ENCODE data around the gene GIPC3. TPM values are rescaled to one million over a fixed set of nuclear protein-coding genes. Genes with fewer than 3 reads are reported as not detected.

The GIPC3 gene
- total RNA-seq, 2 experiments from 2014 or later = 0.15 to 0.23 TPM

DNA sequence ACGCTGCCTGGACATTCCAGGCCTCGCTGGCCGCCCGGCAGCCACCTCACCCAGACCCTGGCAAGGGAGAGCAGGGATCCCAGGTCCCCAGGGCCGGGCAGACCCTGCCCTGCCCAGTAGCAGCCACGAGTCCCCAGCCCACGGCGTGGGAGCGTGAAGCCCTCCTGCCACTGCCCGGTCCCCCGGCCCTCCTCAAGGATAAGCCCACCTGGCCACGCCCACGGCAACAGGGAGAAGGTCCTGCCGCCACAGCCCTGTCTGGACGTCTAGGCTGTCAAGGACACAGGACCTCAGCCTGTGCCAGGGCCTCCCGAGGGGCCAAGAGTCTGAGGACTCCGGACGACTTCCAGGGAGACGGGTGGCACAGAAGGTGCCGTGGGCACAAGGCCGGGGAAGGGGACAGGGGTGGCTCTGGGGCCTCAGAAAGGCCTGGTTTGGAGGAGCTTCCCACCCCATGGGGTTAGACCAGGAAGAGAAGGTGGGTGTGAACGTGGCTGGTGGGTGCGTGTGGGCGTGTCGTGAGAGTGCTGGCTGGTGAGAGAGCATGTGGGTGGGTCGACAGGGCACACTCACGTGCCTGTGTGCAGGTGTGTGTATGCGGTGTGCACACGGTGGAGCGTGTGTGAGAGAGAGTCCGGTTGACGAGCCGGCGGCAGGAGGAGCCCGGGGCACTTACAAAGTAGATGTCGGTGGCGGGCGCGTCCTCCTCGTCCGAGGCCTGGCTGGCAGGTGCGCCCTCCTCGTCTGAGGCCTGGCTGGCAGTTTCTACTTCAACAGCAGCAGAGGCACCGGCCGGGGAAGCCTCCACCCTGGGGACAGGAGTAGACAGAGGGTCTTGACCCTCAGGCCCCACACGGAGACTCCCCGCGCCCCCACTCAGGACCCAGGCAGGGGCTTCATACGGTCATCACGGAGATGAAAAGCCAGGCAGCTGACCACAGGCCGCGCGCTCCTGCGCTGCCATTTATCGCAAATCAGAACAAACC lies 53.2 kb downstream of the GIPC3 start:
- no peak for DNase-seq
- CTCF ChIA-PET = no interaction called here
- Mint-ChIP-seq H3K27me3 (no peaks in the 10 kb centered on the region), H3K4me1 (no peaks in the 10 kb centered on the region), H3K27ac (no peak overlapping the region), H3K36me3 (peaks cover 2% of the 10 kb centered on the region), H3K9me3 (ENCODE audit: low read depth) (no peaks in the 10 kb centered on the region), H3K4me3 (no peak overlapping the region)
- ATAC-seq = no peak

DNA sequence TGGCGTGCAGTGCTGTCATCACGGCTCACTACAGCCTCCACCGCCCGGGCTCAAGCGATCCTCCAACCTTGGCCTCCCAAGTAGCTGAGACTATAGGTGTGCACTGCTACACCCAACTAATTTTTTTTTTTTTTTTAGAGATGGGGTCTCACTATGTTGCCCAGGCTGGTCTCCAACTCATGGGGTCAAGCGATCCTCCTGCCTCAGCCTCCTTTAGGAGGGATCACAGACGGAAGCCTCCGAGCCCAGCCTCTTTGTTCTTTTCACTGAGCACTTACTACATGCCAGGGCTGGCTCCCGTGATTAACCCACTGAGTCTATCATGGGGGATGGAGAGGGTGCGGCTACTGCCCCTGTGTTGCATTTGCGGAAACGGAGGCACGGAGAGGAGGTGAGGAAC lies 54.2 kb downstream of the GIPC3 start:
- CTCF ChIA-PET = no interaction called here
- H3K36me3 Mint-ChIP-seq = peaks cover 2% of the 10 kb centered on the region
- H3K4me3 Mint-ChIP-seq = no peak overlapping the region
- no peaks in the 10 kb centered on the region for H3K27me3 Mint-ChIP-seq
- no peak for ATAC-seq
- no peaks in the 10 kb centered on the region for H3K9me3 Mint-ChIP-seq (ENCODE audit: low read depth)
- no peak overlapping the region for H3K27ac Mint-ChIP-seq
- no peak for DNase-seq
- no peaks in the 10 kb centered on the region for H3K4me1 Mint-ChIP-seq

DNA sequence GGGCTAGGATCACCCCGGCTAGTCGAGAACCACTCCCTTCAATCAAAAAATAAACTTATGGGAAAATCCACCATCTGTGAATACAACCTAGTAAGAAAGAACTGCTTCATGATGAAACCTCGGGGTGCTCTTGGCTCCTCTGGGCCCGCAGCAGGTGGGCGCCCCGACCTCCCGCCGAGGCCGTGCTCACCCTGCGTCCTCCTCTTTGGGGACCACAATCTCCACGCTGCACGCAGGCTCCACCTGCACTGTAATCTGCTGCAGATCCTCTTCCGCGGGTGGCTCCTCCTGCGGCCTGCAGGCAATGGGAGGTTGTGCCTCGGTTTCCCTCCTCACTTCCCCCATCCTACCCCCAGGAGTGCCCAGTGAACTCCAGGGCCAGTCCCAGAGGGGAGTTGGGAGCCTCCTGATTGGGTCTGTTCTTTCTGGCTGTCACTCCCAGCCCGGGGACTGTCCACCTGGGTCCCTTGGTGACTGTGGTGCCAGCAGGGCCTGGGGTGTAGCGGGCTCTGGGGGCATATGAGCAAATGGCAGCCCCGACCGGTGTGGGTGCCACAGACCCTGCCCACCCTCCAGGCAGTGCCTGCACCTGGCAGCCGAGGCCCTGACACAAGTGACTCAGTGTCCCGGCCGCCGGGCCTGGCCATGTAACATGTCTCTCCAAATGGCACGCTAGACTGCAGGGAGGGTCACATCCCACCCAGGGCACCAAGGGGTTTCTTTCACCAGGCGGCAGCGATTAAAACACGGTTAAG lies 56.4 kb downstream of the GIPC3 start:
- H3K4me1 Mint-ChIP-seq = no peaks in the 10 kb centered on the region
- DNase-seq = no peak
- CTCF ChIA-PET = no interaction called here

DNA sequence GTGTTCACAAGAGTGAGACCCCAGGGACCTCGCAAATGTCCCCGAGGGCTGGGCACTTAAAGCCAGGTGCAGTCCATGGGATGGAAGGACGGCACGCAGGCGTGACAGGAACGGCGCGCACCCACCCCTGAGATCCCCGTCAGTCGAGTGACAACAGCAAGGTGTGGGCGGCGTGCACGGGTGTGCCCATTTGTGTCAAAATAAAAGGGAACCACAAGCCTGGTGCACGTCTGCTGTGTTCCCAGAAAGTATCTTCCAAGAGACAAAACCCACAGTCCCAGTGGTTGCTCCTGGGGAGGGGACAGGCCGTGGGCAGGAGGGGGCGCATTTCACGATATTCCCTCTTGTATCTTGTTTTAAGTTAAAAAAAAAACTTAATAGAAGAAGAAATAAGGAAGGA lies 57.0 kb downstream of the GIPC3 start:
- Mint-ChIP-seq H3K4me3 (no peak overlapping the region), H3K27ac (no peak overlapping the region), H3K36me3 (peaks cover 2% of the 10 kb centered on the region), H3K27me3 (no peaks in the 10 kb centered on the region), H3K4me1 (no peaks in the 10 kb centered on the region), H3K9me3 (ENCODE audit: low read depth) (no peaks in the 10 kb centered on the region)
- no peak for DNase-seq
- ATAC-seq = no peak
- CTCF ChIA-PET = no interaction called here

More for the DNA sequence above, 56.4 kb downstream of the GIPC3 start:
- H3K27me3 Mint-ChIP-seq = no peaks in the 10 kb centered on the region
- peaks cover 2% of the 10 kb centered on the region for H3K36me3 Mint-ChIP-seq
- ATAC-seq = no peak
- no peak overlapping the region for H3K4me3 Mint-ChIP-seq
- H3K9me3 Mint-ChIP-seq (ENCODE audit: low read depth) = no peaks in the 10 kb centered on the region
- H3K27ac Mint-ChIP-seq = no peak overlapping the region

Other genes with a start within 250 kb of the GIPC3 start
- gene NFIC, start 218.9 kb upstream of the GIPC3 start, total RNA-seq = 10 to 100 TPM; 14.0 to 15.1 TPM
- 1 to 10 TPM; 1.1 to 2.3 TPM for gene SMIM24, start 105.0 kb upstream of the GIPC3 start, total RNA-seq
- not detected for gene SMIM44, start 102.0 kb upstream of the GIPC3 start, total RNA-seq
- gene DOHH, start 84.8 kb upstream of the GIPC3 start, total RNA-seq = 10 to 100 TPM; 13.3 to 17.0 TPM
- gene FZR1, start 79.2 kb upstream of the GIPC3 start, total RNA-seq = 10 to 100 TPM; 61.4 to 79.1 TPM
- 1 to 10 TPM; 5.7 to 7.2 TPM for gene TEKTIP1, start 46.3 kb upstream of the GIPC3 start, total RNA-seq
- 10 to 100 TPM; 54.8 to 71.4 TPM for gene MFSD12, start 27.9 kb upstream of the GIPC3 start, total RNA-seq
- 10 to 100 TPM; 50.7 to 51.7 TPM for gene HMG20B, start 12.5 kb upstream of the GIPC3 start, total RNA-seq
- under 1 TPM; 0.26 to 0.54 TPM for gene TBXA2R, start 21.4 kb downstream of the GIPC3 start, total RNA-seq
- 10 to 100 TPM; 33.4 to 33.7 TPM for gene CACTIN, start 41.3 kb downstream of the GIPC3 start, total RNA-seq
- 10 to 100 TPM; 23.9 to 37.7 TPM for gene PIP5K1C, start 115.0 kb downstream of the GIPC3 start, total RNA-seq
- 1 to 10 TPM; 1.0 to 1.3 TPM for gene TJP3, start 122.9 kb downstream of the GIPC3 start, total RNA-seq
- 10 to 100 TPM; 50.3 to 65.5 TPM for gene APBA3, start 176.2 kb downstream of the GIPC3 start, total RNA-seq
- 10 to 100 TPM; 74.0 to 89.8 TPM for gene MRPL54, start 177.2 kb downstream of the GIPC3 start, total RNA-seq
- not detected for gene RAX2, start 186.8 kb downstream of the GIPC3 start, total RNA-seq
- gene MATK, start 200.9 kb downstream of the GIPC3 start, total RNA-seq = 10 to 100 TPM; 26.8 to 30.8 TPM

Measured in activated CD8-positive, alpha-beta memory T cell treated with anti-CD3 and anti-CD28 coated beads, Interleukin-2, amount 10 ng/mL, durations not matched to agents 7 days and 5 days (primary cell).